ENCODE results near the gene TM4SF20.

The TM4SF20 gene

GRCh38 chr2:227379095-227379494 is at the start of gene TM4SF20:
Gene TM4SF20, minus strand, starts transcription at chr2:227379306. Its CDS starts 38 bp downstream, at chr2:227379268.
- no peak for DNase-seq (ENCODE audit: low spot score)

DNA sequence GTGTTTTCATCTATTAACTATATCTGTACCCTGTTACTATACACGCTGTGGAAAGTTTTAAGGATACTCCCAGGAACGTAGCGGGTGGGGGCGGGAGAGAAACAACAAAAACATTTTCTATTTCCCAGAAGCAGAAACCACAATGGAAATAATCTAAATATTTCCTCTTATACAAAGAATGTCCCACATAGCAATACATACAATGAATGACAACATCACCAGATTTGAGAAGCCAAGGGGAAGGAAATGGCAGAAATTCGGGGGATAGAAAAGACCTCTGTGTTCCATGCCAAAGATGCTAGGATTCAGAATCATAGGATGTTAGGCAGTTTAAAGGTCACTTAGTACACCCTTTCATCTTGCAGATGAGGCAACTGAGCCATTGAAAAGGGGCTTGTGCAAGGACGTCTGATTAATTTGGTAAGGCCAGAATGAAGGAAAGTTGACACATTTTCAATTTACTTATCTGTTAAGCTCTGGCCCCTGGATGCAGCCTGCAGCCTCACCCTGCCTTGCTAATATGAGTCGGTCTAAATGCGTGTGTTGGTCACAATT is 49.7 kb upstream of the TM4SF20 start:
- no peak for DNase-seq (ENCODE audit: low spot score)

- DNase-seq (ENCODE audit: low spot score) = no peak
Measured at GRCh38 chr2:227423656-227424499, 44.8 kb upstream of the TM4SF20 start.

DNA sequence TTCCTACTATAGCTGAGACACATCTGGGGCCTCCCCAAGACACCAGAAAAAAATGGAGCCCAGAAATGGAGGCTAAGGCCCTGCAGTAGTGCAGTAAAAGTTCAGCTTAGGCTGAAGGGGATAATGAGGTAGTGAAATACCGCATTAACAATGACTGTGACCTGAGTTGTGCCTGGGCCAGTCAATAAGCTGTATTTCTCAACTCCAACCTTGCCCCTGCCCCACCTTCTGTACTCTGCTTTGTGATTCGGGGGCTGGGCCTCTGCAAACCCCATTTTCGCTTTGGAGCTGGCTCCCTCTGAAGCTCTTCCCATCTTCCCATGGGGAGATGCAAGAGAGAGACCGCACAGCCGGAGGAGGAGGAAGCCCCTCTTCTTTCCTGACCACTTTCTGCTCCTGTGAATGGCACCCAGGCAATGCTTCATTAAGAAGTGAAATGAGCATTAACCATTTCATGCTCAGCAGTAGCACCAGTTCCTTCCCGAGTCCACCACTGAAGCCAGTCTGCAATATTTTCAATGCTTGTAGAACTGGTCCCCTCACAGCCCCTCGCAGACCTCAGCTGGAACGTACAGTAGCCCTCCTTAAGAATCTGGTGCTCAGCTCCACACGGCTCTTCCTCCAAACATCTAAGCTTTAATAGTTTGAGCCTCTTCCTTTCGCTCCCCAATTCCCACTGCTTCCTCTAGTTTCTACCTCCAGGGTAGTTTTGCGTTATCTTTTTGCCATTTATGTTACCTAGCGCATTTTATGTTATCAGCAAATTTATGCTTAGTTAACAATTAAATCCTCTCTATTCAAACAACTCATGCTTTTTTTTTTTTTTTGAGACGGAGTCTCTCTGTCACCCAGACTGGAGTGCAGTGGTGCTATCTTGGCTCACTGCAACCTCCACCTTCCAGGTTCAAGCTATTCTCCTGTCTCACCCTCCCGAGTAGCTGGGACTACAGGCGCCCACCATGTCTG is 41.3 kb upstream of the TM4SF20 start:
- DNase-seq (ENCODE audit: low spot score) = no peak

DNA sequence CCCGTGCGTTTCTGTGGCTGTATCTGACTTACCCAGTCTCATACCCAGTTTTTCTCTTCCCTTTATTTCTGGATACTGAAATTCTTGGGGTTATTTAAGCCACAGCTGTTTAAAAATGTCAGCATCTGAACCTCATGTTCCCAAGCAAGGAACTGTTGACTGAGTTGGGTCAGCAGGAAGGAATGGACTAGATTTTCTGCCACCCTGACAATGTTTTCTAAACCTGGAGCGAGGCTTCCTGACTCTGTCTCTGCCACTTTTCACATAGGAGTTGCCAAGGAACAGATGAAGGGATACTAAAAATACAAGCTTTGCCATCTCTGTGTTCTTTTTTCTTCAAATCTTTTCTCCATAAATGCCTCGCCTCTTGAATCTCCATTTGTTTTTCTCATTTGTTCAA is 37.6 kb upstream of the TM4SF20 start:
- DNase-seq (ENCODE audit: low spot score) = no peak

GRCh38 chr2:227415538-227416424 is 36.7 kb upstream of the TM4SF20 start:
- peak; percentile 52 for DNase-seq (ENCODE audit: low spot score)

DNA sequence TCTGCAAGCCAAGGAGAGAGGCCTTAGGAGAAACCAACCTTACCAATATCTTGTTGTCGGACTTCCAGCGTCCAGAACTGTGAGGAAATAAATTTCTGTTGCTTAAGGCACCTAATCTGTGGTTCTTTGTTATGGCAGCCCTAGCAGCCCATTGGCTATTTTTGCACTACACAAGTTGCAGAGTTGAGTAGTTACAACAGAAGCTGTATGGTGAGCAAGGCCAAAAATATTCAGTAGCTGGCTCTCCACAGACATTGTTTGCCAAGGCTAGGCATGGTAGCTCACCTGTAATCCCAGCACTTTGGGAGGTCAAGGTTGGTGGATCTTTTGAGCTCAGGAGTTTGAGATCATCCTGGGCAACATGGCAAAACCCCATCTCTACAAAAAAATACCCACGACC is 35.7 kb upstream of the TM4SF20 start:
- no peak for DNase-seq (ENCODE audit: low spot score)

GRCh38 chr2:227413371-227413770 is 34.3 kb upstream of the TM4SF20 start:
- DNase-seq (ENCODE audit: low spot score) = no peak

DNA sequence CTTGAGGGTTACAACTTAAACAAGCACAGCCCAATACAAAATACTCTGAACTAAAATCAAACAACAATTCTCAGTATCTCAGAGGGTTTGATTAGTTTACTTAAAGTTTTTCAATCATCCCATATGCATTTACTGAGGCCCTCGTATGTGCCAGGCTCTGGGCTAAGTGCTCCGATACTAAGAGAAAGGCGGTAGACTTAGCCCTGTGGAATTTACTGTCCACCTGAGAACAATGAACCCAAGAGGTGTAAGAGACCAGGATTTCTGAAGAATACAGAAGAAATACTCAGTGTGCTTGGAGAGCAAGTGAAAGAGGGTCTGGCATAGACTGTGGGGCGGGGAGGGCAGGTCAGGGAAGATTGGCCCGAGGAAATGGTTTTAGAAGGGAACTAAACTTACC is 33.8 kb upstream of the TM4SF20 start:
- no peak for DNase-seq (ENCODE audit: low spot score)

- no peak for DNase-seq (ENCODE audit: low spot score)
Measured at GRCh38 chr2:227411990-227412350, 32.9 kb upstream of the TM4SF20 start.

GRCh38 chr2:227411320-227411989 is 32.3 kb upstream of the TM4SF20 start:
- DNase-seq (ENCODE audit: low spot score) = no peak

DNA sequence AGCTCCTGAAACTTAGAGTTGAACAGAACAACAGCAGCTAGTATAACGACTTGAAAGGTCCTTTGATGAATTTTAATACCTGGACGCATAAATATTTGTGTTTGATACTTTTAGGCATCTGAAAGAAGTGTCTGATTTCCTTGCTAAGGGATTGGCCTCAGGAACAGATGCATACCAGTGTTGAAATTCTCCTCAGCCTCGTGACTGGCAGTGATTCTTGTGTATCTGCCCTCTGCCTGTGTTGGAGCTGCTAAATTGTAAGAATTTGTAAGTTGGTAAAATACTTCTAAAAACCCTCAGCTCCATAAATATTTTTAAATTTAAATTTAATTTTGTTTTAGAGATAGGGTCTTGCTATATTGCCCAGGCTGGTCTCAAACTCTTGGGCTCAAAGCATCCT is 31.1 kb upstream of the TM4SF20 start:
- no peak for DNase-seq (ENCODE audit: low spot score)

- no peak for DNase-seq (ENCODE audit: low spot score)
Measured at GRCh38 chr2:227407591-227408151, 28.6 kb upstream of the TM4SF20 start.

DNA sequence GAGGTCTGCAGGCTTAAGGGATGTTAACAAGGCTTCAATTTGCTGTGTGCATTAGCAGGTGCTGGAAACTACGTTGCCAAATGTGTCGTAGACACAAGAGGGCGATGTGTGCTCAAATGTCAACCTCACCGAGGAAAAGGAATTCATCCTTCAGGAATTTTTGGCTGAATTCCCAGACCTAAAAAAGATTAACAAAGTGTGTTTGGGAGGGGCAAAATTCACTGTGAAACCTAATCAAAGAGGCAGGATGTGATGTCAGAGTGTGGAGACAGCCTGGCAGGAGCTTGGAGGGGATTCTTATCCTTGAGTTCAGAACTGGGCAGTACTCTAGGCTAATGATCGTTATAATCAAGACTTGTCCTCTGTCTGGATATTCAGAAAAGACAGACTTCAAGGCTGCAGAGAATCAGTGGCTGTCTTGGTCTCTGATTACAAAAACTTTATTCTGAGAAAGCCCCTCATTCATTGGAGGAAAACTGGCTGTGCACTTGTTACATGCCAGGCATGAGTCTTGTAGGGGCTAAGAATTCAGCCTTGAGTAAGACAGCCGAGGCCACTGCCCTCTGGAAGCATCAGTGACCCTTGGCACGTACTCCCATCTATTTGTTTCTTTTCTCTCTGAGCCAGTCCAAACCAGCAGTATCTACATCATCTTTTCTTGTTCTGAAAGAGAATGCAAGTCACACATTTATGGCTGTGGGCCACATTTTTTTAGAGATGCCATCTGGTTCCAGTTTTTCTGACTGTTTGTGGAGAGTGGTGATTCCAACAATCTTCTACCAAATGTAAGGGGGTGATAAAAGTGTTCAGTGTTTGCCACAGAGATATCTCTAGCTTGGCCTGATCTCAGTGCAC is 27.3 kb upstream of the TM4SF20 start:
- peak; percentile 85 for DNase-seq (ENCODE audit: low spot score)

DNA sequence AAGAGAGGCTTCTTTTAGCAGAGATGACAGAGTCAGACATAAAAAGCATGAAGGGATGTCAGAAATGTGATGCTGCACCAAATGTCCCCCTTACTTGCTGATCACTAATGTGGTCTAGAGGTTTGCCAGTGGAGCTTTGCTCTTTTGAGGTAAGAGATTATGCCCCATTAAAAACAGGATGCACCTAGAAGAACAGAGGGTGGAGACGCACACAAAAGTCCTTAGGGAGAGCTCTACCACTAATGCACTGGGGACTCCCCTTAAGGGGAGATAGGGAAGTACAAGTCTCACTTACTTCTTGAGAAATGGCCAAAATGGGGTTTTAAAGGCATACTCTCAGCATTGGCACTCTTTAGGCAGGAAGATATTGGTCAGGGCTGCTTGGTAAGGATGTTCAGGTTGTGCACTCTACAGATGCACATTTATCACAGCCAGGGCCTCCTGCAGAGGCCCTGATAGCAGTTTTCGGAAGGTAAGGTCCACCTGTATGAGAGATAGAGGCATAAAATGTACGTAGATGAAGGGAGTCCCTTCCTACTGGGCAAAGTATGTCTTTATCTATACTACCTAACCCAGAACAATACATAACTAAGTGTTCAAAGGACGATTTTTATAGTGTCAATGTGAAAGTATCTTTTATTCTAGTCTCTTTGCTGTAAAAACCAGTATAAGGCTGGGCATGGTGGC is 25.6 kb upstream of the TM4SF20 start:
- DNase-seq (ENCODE audit: low spot score) = no peak

DNA sequence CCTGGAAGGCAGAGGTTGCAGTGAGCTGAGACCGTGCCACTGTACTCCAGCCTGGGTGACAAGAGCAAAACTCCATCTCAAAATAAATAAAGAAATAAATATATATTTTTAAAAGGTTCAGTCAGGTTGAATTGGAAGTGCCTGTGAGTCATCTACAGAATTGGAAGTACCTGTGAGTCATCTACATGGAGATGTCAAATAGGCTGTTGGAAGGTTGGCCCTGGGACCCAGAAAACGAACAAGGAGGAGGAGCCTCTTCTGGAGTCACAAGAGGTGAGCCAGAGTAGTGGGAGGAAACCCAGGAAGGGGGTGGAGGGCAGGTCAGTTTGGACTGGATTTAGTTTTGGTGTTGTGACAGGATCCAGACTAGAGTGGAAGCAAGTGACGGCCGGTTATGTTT is 23.9 kb upstream of the TM4SF20 start:
- no peak for DNase-seq (ENCODE audit: low spot score)

- DNase-seq (ENCODE audit: low spot score) = no peak
Measured at GRCh38 chr2:227402321-227402720, 23.2 kb upstream of the TM4SF20 start.

DNA sequence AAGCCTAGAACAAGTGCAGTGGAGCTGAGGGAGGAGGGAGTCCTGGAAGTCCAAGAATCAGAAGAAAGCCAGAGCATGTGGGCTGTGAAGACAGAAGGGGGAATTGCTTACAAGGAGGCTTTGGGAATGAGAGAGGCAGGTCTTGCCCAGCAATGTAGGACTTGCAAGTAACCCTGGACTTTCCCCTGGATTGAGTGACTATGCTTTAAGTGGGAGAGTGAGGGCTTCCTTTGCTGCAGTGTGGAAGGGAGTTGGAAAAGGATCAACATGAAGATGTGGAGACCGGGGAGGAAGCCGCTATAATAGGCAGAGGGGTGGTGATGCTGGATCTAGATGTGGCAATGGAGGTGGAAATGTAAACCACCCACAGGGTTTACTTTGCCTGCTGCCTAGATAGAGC is 22.4 kb upstream of the TM4SF20 start:
- no peak for DNase-seq (ENCODE audit: low spot score)
